Nephron (organoid): ENCODE data around the gene DET1.

ENCODE experiments used
- H3K27ac Mint-ChIP-seq, 3 experiments: 2 replicates each; pipeline ENCODE4 v1.8.0; 2020; ENCODE audit warnings: mixed read lengths in 3 of 3, mild to moderate bottlenecking in 2 of 3, moderate library complexity in 1 of 3
- H3K27me3 Mint-ChIP-seq: 2 replicates; pipeline ENCODE4 v1.8.0; 2021; ENCODE audit warnings: low read depth, mild to moderate bottlenecking, moderate library complexity, mixed read lengths
- H3K36me3 Mint-ChIP-seq: 2 replicates; pipeline ENCODE4 v1.8.0; 2020; ENCODE audit warnings: low read depth, mixed read lengths
- H3K4me1 Mint-ChIP-seq: 2 replicates; pipeline ENCODE4 v1.8.0; 2020; ENCODE audit warnings: mixed read lengths
- H3K4me3 Mint-ChIP-seq, 3 experiments: 2 replicates each; pipeline ENCODE4 v1.8.0; 2020; ENCODE audit warnings: mild to moderate bottlenecking in 3 of 3, mixed read lengths in 3 of 3, moderate library complexity in 2 of 3
- H3K9me3 Mint-ChIP-seq: 2 replicates; pipeline ENCODE4 v1.8.0; 2020; ENCODE audit warnings: mixed read lengths
- CTCF ChIP-seq, 3 experiments: fragments of 200-600 bp; sonication (generic); IDR thresholded peaks; one replicate each; pipeline ENCODE4 v1.5.0; 2021; ENCODE audit warnings: antibody characterized with exemption in 3 of 3; ENCODE audit not compliant: unreplicated experiment in 3 of 3

DET1 gene

GRCh38 chr15:88487796-88488523 is 58.5 kb downstream of the DET1 start:
- Mint-ChIP-seq H3K4me3 (no peak overlapping the region), H3K4me1 (peaks cover 57% of the 10 kb centered on the region), H3K9me3 (no peaks in the 10 kb centered on the region), H3K27ac (no peak overlapping the region), H3K27me3 (no peaks in the 10 kb centered on the region), H3K36me3 (no peaks in the 10 kb centered on the region)
- no peak for TF ChIP-seq CTCF (IDR thresholded peaks at IDR 0.05; ENCODE audit: unreplicated experiment in 3 of 3)

GRCh38 chr15:88487178-88487795 is 59.2 kb downstream of the DET1 start:
- no peaks in the 10 kb centered on the region for H3K27me3 Mint-ChIP-seq
- TF ChIP-seq CTCF (IDR thresholded peaks at IDR 0.05; ENCODE audit: unreplicated experiment in 3 of 3), result no peak
- H3K4me3 Mint-ChIP-seq, result no peak overlapping the region
- no peak overlapping the region for H3K27ac Mint-ChIP-seq
- peaks cover 63% of the 10 kb centered on the region for H3K4me1 Mint-ChIP-seq
- H3K9me3 Mint-ChIP-seq, result no peaks in the 10 kb centered on the region
- H3K36me3 Mint-ChIP-seq, result no peaks in the 10 kb centered on the region

GRCh38 chr15:88484682-88485331 is 61.7 kb downstream of the DET1 start:
- no peak for TF ChIP-seq CTCF (IDR thresholded peaks at IDR 0.05; ENCODE audit: unreplicated experiment in 3 of 3)
- Mint-ChIP-seq H3K4me3 (no peak overlapping the region), H3K27ac (peak overlapping the region in 2 of 3 experiments; percentile 34 to 70), H3K9me3 (no peaks in the 10 kb centered on the region), H3K4me1 (peaks cover 71% of the 10 kb centered on the region), H3K27me3 (no peaks in the 10 kb centered on the region), H3K36me3 (peaks cover 5% of the 10 kb centered on the region)

- no peaks in the 10 kb centered on the region for H3K27me3 Mint-ChIP-seq
- H3K27ac Mint-ChIP-seq, result peak overlapping the region in 1 of 3 experiments; percentile 4
- TF ChIP-seq CTCF (IDR thresholded peaks at IDR 0.05; ENCODE audit: unreplicated experiment in 3 of 3), result no peak
Observed at GRCh38 chr15:88482263-88482662, 64.2 kb downstream of the DET1 start.

GRCh38 chr15:88480981-88481380 is 65.5 kb downstream of the DET1 start:
- peaks cover 51% of the 10 kb centered on the region for H3K4me1 Mint-ChIP-seq
- H3K36me3 Mint-ChIP-seq, result peaks cover 15% of the 10 kb centered on the region
- H3K27me3 Mint-ChIP-seq, result no peaks in the 10 kb centered on the region
- H3K27ac Mint-ChIP-seq, result no peak overlapping the region
- H3K4me3 Mint-ChIP-seq, result no peak overlapping the region
- H3K9me3 Mint-ChIP-seq, result no peaks in the 10 kb centered on the region
- no peak for TF ChIP-seq CTCF (IDR thresholded peaks at IDR 0.05; ENCODE audit: unreplicated experiment in 3 of 3)

More at GRCh38 chr15:88482263-88482662, 64.2 kb downstream of the DET1 start:
- Mint-ChIP-seq H3K36me3 (peaks cover 8% of the 10 kb centered on the region), H3K4me3 (peak overlapping the region in 1 of 3 experiments; percentile 1), H3K9me3 (no peaks in the 10 kb centered on the region), H3K4me1 (peaks cover 58% of the 10 kb centered on the region)
